ENCODE results near the gene COL4A6. TPM values are rescaled to one million over a fixed set of nuclear protein-coding genes. Genes with fewer than 3 reads are reported as not detected.

The COL4A6 gene
- polyA plus RNA-seq, 12 donors = 1.1 to 5.3 (median 2.1) TPM; not detected in 2

Other genes with a start within 250 kb of the COL4A6 start
- gene COL4A5, start 1.4 kb upstream of the COL4A6 start, polyA plus RNA-seq (ENCODE audit: insufficient read length in 12 of 12) = 10 to 100 TPM in 11 of 12 donors, not detected in 1; 12.3 to 75.0 (median 20.7) TPM

All from muscle of arm (tissue), 12 donors.